Inflammatory macrophage (primary cell): ENCODE measurements around the gene EEF2KMT.

Experiments
- DNase-seq, 2 donors: peaks; one replicate each; pipeline ENCODE4 v3.0.0-alpha.2; 2020 to 2022

EEF2KMT gene

GRCh38 chr16:5040451-5040850 lies 57.1 kb downstream of the EEF2KMT start:
- DNase-seq: no peak

GRCh38 chr16:5036228-5037156 lies 61.1 kb downstream of the EEF2KMT start:
- peak; percentile 17 to 46 for DNase-seq

GRCh38 chr16:5035909-5036227 lies 61.7 kb downstream of the EEF2KMT start:
- no peak for DNase-seq
